HG03066 (cell line): ENCODE measurements around the gene ASB3.
"Not testable (repeated sequence)": the region's sequence is repeated elsewhere in the genome, so short reads cannot be mapped to it uniquely, and the experiment has no call there.

ENCODE experiments used
- ATAC-seq: cut with Tn5 transposase; IDR thresholded peaks from one replicate; pipeline ENCODE4 v1.9.1; 2021; ENCODE audit warnings: low read depth; ENCODE audit not compliant: unreplicated experiment

ASB3 gene

DNA sequence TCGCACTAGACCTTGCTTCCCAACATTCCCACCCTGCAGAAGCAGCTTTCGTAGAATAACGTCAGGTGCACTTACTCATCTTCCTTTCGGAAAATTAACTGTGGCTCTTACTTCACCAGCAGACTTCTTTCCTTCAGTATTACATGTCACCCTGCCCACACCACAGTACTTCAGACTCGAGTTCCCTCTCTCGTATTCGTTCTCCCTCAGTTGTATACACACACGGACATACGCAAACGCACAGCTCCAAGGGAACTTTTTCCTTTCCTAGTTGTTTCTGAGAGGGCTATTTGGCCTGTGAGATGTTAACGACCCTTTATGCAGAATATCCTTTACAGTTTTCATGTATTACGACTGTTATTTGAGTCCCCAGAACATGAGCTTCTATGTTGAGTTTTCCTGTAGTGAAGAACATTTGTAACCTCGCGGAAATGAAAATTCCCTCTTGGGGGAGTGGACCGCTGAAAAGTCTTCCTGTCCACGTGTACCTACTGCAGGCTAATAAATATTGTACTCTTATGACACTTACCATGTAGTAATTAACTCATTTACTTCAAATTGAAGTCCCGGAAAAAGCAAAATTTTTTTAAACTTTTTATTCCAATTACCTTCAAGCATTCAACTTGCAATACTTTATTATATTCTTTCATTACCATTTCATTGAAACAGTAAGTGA is 999 bp upstream of the ASB3 start:
- no peak for ATAC-seq

DNA sequence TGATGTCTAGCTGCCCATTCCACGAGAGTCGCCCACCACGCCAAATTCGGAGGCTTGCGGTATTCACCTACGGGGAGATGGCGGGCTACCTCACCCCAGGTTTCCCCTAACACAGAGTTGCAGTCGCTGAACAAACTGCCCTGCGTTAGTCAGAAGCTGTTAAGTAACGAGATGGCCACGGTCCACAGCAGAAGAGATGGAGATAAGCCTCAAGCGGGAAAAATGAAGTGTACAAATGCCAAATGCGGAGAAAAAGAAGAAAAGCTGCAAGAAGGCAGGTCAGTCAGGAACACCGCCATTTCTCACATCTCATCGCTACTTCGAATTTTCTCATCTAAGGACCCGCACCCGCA is 425 bp downstream of the ASB3 start:
- peak; percentile 3 for ATAC-seq

DNA sequence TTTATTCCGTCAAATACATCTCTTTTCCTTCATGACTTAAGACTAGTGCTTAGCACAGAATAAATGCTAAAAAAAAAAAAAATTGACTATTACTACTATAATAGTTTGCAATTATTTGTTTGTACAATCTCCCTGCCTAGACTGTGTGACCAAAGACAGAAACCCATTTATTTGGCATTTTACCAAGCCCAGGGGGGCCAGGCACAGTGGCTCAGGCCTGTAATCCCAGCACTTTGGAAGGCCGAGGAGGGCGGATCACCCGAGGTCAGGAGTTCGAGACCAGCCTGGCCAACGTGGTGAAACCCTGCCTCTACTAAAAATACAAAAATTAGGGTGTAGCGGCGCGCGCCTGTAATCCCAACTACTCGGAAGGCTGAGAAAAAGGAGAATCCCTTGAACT is 1.4 kb downstream of the ASB3 start:
- no peak for ATAC-seq

DNA sequence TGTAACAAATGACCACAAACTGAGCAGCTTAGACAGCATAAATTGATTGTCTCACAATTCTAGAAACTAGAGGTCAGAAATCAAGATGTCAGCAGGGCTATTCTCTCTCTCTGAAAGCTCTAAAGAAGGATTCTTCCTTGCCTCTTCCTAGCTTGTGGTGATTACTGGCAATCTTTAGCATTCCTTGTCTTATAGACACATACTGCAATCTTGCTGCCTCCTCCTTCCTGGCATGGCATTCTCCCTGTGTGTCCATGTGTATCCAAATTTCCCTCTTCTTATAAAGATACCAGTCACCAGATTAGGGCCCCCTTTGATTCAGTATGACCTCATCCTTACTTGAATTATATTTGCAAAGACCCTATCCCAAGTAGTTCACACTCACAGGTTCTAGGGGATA is 2.3 kb downstream of the ASB3 start:
- ATAC-seq, result no peak

DNA sequence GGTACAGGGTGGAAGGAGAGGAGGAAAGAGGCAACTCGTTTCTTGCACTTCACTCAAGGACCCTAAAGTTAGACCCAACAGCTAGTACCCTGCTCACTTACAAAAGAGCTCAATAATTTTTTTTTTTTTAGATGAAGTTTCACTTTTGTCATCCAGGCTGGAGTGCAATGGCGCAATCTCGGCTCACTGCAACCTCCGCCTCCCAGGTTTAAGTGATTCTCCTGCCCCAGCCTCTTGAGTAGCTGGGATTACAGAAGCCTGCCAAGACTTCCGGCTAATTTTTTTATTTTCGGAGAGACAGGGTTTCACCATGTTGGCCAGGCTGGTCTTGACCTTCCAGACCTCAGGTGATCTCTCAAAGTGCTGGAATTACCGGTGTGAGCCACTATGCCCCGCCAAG is 4.1 kb downstream of the ASB3 start:
- ATAC-seq, result no peak

DNA sequence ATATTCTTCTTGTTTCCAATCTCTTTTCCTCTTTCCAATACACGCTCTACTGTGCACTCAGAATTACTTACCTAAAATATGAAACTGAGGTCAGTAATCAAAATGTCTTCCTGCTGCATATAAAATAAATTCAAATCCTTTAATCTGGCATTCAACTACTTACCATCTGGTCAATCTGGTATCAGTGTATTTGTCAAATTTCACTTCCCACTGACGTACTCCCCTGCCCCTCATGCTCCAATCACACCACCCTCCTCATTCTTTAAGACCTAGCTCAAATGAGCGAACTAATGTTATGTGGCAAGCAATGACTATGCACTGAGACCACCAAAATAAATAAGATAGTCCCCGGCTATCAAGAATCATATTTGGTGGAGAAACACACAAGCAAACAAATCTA is 6.7 kb downstream of the ASB3 start:
- no peak for ATAC-seq

DNA sequence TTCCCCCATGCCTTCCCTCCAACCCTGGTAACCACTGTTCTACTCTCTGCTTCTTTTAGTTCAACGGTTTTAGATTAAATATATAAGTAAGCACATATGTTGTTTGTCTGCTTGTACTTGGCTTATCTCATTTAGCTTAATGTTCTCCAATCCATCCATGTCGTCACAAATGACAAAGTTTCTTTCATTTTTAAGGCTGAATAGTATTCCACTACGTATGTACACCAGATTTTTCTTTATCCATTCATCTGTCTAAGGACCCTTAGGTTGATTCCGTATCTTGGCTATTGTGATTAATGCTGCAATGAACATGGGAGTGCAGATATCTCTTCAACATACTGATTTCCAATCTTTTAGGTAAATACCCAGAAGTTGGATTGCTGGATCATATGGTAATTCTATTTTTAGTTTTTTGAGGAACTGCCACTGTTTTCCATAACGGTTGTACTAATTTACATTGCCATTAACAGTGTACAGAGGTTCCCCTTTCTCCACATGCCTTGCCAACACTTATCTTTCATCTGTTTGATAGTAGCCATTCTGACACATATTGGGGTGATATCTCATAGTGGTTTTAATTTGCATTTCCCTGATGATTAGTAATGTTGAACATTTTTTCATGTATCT is 8.1 kb downstream of the ASB3 start:
- no peak for ATAC-seq

DNA sequence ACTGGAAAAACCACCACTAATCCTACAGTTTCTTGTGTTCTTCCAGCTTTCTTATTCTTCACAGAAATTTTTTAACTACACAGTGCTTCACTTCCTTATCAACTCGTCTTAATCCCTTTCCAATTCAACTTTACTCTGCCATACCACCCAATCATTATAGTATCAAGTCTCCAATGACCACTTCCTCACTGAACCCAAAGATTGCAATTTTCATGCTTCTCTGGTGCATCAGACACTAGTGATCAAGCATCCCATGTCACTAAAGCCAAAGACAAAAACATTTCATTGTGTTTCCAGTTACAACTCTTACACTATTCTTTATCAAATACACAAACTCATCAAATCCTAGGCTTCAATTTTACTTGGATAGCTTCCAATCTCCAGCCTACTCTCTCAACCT is 9.6 kb downstream of the ASB3 start:
- ATAC-seq, result no peak

DNA sequence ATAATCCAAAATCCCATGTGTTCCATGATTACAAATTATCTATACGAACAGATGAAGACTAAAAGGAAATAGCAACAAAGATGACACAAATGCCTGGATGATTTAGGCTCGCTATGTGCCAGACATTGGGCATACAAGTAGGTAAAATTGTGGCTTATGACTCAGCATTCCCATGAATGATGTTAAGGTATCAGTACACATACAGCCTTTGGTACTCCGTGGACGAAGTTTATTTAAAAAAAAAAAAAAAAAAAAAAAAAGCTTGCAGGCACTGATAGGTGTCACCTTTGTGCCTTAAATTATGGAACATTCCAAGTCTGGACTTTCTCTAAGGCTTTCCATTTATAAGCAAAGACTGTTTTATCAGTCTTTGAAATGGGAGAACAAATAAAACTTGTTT is 16.5 kb downstream of the ASB3 start:
- no peak for ATAC-seq

DNA sequence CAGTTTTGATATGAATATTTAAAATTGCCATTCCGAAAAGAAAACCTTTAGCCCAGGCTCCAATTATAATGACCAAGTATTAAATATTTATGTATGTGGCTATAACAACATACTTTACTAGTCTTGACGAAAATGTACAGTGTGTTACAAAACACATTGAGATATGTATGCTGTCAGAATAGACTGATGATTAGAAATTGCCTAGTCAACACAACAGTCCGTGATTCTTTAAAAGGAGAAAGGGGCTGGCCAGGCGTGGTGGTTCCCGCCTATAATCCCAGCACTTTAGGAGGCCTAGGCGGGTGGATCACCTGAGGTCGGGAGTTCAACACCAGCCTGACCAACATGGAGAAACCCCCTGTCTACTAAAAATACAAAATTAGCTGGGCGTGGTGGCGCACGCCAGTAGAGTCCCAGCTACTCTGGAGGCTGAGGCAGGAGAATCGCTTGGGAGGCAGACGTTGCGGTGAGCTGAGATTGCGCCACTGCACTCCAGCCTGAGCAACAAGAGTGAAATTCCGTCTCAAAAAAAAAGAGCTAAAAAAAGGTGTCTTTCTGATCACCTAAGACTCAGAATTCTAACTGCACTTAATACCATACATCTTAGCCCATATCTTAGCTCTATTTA is 17.3 kb downstream of the ASB3 start:
- no peak for ATAC-seq

DNA sequence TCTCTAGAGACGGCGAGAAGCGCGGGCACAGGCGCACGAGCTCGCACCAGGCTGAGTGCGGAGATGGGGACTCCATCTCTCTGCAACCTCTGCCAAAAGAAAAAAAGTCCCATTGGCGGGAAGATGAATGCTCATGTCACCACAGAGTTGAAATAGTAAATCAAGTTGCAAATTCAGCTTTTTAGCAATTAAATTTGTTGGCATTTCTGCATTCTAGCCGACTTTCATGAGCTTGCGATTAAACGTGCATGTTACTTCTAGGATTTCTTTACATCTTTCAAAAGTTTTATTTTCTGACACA is 18.6 kb downstream of the ASB3 start:
- ATAC-seq, result peak; percentile 47

DNA sequence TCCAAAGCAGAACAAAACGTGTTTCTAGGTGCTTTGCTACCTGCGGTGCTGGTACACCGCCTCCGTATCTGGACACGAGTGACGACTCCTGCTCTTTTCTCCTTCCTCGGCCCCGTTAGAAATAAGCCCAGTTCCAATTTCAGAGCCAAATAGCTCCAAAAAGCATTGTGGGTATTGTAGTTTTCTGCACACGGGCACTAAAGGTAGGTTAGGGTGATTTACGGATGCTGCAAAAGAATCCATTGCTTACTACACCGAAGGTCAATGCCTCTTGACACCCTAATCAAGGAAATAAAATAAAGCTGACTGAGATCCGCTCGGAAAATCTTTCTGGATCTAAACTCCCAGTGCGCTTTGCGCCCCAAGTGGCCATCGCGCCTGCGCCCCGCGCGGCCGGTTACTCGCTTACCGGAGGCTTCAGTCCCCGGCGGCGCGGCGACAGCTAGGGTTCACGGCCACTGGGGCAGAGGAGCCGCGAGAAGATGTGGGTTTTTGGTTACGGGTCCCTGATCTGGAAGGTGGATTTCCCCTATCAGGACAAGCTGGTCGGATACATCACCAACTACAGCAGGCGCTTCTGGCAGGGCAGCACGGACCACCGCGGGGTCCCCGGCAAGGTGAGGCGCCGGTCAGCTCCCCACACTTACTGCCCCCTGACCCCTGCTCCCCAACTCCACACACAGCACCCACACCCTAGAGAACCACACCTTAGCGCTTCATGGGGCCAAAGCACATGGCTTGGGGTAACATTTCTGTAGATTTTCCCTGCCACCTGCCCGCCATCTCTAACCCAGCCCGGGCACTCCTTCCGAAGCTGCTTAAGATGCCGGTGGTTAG is 19.1 kb downstream of the ASB3 start, which contains the start of gene CHAC2:
Gene CHAC2 (plus strand): TSS at position 400 of the 837 bp plus-strand sequence. CDS start 83 bp downstream, at position 483.
- peak; percentile 91 for ATAC-seq

DNA sequence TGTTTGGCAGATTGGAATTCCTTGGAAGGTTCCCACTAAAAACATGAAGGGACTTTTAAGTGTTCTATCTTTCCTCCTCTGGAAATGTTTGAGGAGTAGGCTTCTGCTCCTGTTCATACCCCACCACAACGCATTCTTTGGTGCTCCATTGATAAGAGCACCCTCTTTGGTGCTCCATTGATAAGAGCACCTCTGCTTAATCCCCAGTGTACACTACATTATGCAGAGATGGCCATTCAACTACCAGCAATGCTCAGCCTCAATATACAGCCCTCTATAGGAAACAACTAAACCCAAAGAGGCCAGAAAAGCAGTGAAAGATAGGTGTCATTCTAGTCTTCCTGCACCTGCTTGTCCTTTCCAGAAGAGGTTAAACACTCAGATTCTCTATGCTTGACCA is 21.0 kb downstream of the ASB3 start:
- no peak for ATAC-seq

DNA sequence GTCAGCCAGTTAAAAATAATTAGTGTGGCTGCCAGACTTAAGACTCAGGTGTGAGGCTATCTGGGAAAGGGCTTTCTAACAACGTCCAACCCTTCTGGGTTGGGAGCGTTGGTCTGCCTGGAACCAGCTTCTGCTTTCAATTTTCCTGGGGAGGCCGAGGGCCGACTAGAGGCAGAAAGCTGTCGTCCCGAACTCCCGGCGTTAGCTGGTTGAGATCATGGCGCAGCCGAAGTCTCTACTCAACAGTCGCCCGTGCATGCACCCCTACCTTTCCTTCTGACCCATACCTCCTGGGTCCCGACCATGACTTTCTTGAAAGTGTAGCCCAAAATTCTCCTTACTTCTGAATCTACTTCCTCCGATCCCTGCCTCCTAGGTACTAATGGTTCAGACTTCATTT is 29.5 kb downstream of the ASB3 start:
- ATAC-seq, result not testable (repeated sequence)

DNA sequence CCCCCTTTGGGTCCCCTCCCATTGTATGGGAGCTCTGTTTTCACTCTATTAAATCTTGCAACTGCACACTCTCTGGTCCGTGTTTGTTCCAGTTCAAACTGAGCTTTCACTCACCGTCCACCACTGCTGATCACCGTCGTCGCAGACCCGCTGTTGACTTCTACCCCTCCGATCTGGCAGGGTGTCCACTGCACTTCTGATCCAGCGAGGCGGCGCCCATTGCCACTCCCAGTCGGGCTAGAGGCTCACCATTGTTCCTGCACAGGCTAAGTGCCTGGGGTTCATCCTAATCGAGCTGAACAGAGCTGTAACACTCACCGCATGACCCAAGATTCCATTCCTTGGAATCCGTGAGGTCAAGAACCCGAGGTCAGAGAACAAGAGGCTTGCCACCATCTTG is 30.1 kb downstream of the ASB3 start:
- no peak for ATAC-seq

DNA sequence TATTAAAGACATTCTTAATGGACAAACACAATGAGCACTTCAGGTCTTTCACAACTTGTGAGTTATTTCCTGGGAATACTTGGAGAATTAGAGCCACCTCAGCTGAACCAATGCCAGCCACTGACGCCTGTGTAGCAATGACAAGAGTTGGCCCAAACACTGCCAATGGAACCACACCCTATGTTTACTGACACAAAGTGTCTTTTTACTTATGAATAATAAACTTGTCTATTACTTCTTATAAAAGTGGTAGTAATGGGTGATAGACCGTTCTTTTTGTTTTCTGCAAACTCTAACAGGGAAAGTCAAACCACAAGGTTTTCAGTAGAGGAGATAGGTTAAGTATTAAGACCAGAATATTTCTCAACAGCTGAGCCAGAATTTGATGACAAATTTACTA is 31.6 kb downstream of the ASB3 start:
- no peak for ATAC-seq

DNA sequence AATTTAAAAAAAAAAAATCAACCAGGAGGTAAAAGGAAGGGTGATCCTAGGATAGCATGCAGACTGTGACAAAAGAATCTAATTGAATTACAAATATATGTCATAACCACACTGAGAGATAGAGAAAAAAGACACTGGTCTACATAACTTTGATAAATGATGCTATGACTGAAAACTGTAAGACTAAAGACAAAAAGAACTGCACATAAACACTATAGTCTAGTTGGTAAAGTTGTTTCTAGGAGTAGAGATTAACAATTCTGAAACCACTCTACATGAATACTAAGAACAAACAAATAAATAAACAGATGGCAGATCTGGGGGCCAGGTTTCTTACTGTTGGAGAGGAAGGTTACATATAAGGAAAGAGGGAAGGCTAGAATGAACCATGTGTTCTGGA is 33.7 kb downstream of the ASB3 start:
- ATAC-seq, result no peak

DNA sequence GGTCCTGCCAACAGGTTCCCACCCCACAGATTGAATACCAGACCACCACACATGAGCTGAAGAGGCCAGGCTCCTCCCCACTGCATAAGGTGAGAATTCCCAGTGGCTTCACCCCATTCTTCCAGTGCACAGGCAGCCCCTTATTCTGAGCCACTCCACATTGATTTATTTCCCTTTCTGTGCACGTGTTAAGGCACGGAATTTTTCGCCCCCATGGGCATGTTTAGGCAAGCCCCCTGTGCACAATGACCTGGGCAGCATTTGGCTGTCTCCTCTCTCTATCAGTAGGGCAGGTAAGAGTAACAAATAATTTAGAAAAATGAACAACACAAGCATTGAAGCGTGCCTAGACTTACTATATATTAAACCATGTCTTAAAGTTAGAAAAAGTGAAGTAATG is 34.4 kb downstream of the ASB3 start:
- no peak for ATAC-seq

DNA sequence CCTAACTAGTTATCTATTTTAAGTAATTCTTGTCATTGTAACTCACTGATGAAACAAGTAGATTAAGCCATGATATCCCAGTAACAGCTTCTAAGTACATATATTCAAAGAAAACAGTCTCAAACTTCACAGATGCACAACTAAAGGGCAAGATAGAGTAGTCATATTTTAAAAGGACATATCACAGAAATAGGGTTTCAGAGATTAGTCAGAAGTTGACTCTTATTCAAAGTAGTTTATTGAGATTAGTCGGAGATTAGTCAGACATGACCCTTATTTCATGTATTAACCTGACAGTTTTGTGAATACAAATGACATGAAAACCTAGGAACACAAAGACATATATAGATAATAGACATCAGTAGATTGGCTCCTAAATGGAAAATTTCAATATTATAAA is 35.0 kb downstream of the ASB3 start:
- peak; percentile 92 for ATAC-seq

DNA sequence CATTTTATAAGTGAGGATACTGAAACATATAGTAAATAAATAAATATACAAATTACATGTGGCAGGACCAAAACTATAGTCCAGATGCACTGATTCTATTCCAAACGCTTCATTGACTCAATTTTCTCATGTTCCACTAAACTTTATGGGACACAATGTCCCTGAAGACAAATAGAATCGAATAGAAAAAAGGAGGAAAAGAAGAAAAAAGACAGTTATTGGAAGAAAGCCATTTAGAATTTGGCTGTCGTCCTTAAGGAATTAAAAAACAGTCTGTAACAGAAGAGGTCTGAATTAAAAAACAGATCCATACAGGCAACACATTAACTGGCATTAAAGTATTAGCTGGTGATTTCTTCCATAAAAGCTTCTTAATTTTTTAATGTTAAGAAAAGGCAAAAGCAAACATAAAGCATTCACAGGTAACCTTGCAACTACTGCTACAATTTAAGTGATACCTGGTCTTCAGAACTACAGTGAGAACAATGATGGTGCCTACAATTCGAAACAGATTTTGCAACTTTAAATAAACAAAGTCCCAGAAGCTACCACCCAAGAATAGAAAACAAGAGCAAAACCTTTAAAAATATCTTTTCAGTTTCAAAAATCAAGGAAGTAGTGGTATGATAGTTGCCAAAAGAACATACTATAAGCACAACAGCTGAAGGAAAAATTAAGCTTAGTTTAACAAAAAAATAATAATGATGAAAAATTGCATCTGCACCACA is 36.5 kb downstream of the ASB3 start:
- ATAC-seq, result no peak
